ENCODE data around the gene SLC22A1. TPM values are rescaled to one million over a fixed set of nuclear protein-coding genes. Genes with fewer than 3 reads are reported as not detected.

Gene SLC22A1
- total and polyA plus RNA-seq, 2 of the 8 experiments (the other 6 are each of a cell fraction or from before 2014, with no cell fraction given) = 0.12 to 0.45 TPM

- Histone ChIP-seq H3K4me3 (ENCODE audit: extremely low read depth in 1 of 4, insufficient read depth in 2 of 4, low read depth in 3 of 4, low read length in 4 of 4) (no peak overlapping the region), H3K4me2 (ENCODE audit: insufficient read depth in 1 of 2, low read depth in 2 of 2, low read length in 2 of 2) (no peak overlapping the region), H2AK5ac (ENCODE audit: low read depth, low read length) (no peak overlapping the region), H3K36me3 (ENCODE audit: control insufficient read depth in 2 of 4, insufficient read depth in 4 of 4, low read length in 3 of 4) (peaks cover 21 to 70% (median 48%) of the 10 kb centered on the region in 4 experiments), H2BK20ac (ENCODE audit: low read length) (no peak overlapping the region), H4K91ac (replicated peaks; ENCODE audit: insufficient read length, low read length) (no peak overlapping the region), H3K56ac (replicated peaks; ENCODE audit: insufficient read length, low read depth, low read length) (no peak overlapping the region), H3K9ac (replicated peaks in 1 of 4; ENCODE audit: extremely low read depth in 1 of 4, low read depth in 3 of 4, low read length in 3 of 4) (no peak overlapping the region), H3K79me1 (ENCODE audit: low read depth, low read length) (no peaks in the 10 kb centered on the region), H3K27me3 (replicated peaks in 1 of 4; ENCODE audit: control insufficient read depth in 3 of 4, extremely low read depth in 1 of 4, insufficient read depth in 3 of 4, low read length in 3 of 4) (no peaks in the 10 kb centered on the region), H3K23me2 (ENCODE audit: low read depth, low read length) (no peaks in the 10 kb centered on the region), H3K27ac (ENCODE audit: low read depth, low read length) (no peak overlapping the region), H3K4me1 (replicated peaks in 1 of 4; ENCODE audit: control insufficient read depth in 3 of 4, insufficient read depth in 4 of 4, low read length in 3 of 4) (no peaks in the 10 kb centered on the region), H3K23ac (ENCODE audit: insufficient read length) (no peak overlapping the region), H4K8ac (ENCODE audit: extremely low read depth, insufficient read depth, low read length) (no peak overlapping the region), H4K5ac (ENCODE audit: insufficient read length, low read depth, low read length) (no peak overlapping the region), H3K14ac (ENCODE audit: insufficient read length) (no peak overlapping the region), H3K9me3 (ENCODE audit: insufficient read depth in 2 of 2, low read depth in 1 of 2, low read length in 1 of 2) (peaks cover 0 to 10% of the 10 kb centered on the region in 2 experiments; a peak in 2 of 4 replicates), H3K18ac (ENCODE audit: extremely low read depth, low read length) (no peak overlapping the region), H2BK120ac (replicated peaks; ENCODE audit: low read depth, low read length) (no peak overlapping the region), H3K79me2 (ENCODE audit: control insufficient read depth in 1 of 2, insufficient read depth in 2 of 2, low read length in 2 of 2) (no peaks in the 10 kb centered on the region), H2BK5ac (ENCODE audit: low read depth, low read length) (no peak overlapping the region), H2AFZ (ENCODE audit: low read length) (no peak overlapping the region), H4K20me1 (replicated peaks in 1 of 2; ENCODE audit: control insufficient read depth in 1 of 2, insufficient read depth in 2 of 2, low read length in 2 of 2) (peaks cover 0 to 6% of the 10 kb centered on the region in 2 experiments), H3K4ac (replicated peaks; ENCODE audit: insufficient read length, low read depth, low read length) (no peak overlapping the region), H2BK12ac (ENCODE audit: low read depth, low read length) (no peak overlapping the region), H2BK15ac (ENCODE audit: low read length) (no peak overlapping the region)
- WGBS, 2 experiments (ENCODE audit: extremely low coverage in 1 of 2, insufficient coverage in 1 of 2, insufficient read length in 1 of 2, insufficient replicate concordance in 2 of 2, low coverage in 1 of 2, low lambda C conversion rate in 2 of 2, missing lambda C conversion rate in 1 of 2) = 93% methylated on average over 18 of the region's 18 CpGs; no CpG with 5 or more reads in 1 of the 2 experiments
- ChIA-PET CTCF (ENCODE audit: partially characterized antibody) (interaction anchor here (0.9 to 1.1 kb wide), 3 partner anchors 11 to 19 kb away, joined by 3 read pairs; no protein-coding TSS in a partner anchor), POLR2A (ENCODE audit: partially characterized antibody) (no interaction called here)
- FAIRE-seq (no peak), DNase-seq (ENCODE audit: low read depth in 1 of 2, low spot score in 2 of 2) (no peak)
- no peak for TF ChIP-seq RNF2 (IDR thresholded peaks at IDR 0.05; ENCODE audit: borderline replicate concordance, low read depth, low read length, missing control alignments, poor library complexity, severe bottlenecking)
- no peak for TF ChIP-seq JUND (IDR thresholded peaks at IDR 0.05; ENCODE audit: low read length)
Observed at GRCh38 chr6:160084198-160084776, 37.3 kb upstream of the SLC22A1 start.
